Measurements from ENCODE around the gene SMAD6. TPM values are rescaled to one million over a fixed set of nuclear protein-coding genes. Genes with fewer than 3 reads are reported as not detected.

The SMAD6 gene
- total RNA-seq, 1 experiment from 2014 or later, result 58.6 TPM

- TF ChIP-seq CTCF (IDR thresholded peaks at IDR 0.05; ENCODE audit: unreplicated experiment), result no peak
- Mint-ChIP-seq H3K36me3 (ENCODE audit: insufficient read depth, unreplicated experiment) (peaks cover 33% of the 10 kb centered on the region), H3K27ac (ENCODE audit: unreplicated experiment) (peak overlapping the region; percentile 96), H3K27me3 (ENCODE audit: unreplicated experiment) (no peaks in the 10 kb centered on the region), H3K4me3 (ENCODE audit: low read depth, unreplicated experiment) (peak overlapping the region; percentile 53), H3K9me3 (ENCODE audit: low read depth, unreplicated experiment) (no peaks in the 10 kb centered on the region), H3K4me1 (ENCODE audit: low read depth, unreplicated experiment) (peaks cover 98% of the 10 kb centered on the region)
- no peak for DNase-seq
- intact Hi-C loops (cut with micrococcal nuclease; ENCODE audit: unreplicated experiment), result no loop called here
- CTCF ChIA-PET, result interaction anchor here (0.6 to 1.4 kb wide), 5 partner anchors 12 to 104 kb away, joined by 3 to 9 read pairs (median 4); no protein-coding TSS in a partner anchor
- TSS peak; percentile 36 for BruUV-seq (replicated peaks)
Observed at GRCh38 chr15:66764072-66764786, 62.2 kb downstream of the SMAD6 start.

- TF ChIP-seq CTCF (IDR thresholded peaks at IDR 0.05; ENCODE audit: unreplicated experiment), result no peak
- peak overlapping the region; percentile 96 for H3K27ac Mint-ChIP-seq (ENCODE audit: unreplicated experiment)
Observed at GRCh38 chr15:66765478-66766281, 63.6 kb downstream of the SMAD6 start.

GRCh38 chr15:66766282-66767230, 64.5 kb downstream of the SMAD6 start:
- Mint-ChIP-seq H3K36me3 (ENCODE audit: insufficient read depth, unreplicated experiment) (peaks cover 45% of the 10 kb centered on the region), H3K4me1 (ENCODE audit: low read depth, unreplicated experiment) (peaks cover 97% of the 10 kb centered on the region), H3K4me3 (ENCODE audit: low read depth, unreplicated experiment) (peak overlapping the region; percentile 36), H3K27ac (ENCODE audit: unreplicated experiment) (peak overlapping the region; percentile 96), H3K27me3 (ENCODE audit: unreplicated experiment) (no peaks in the 10 kb centered on the region), H3K9me3 (ENCODE audit: low read depth, unreplicated experiment) (no peaks in the 10 kb centered on the region)
- DNase-seq, result no peak
- BruUV-seq (replicated peaks), result no TSS peak
- intact Hi-C loops (cut with micrococcal nuclease; ENCODE audit: unreplicated experiment), result loop anchor here (2.0 kb wide), 2 partner anchors 18 to 60 kb away; no protein-coding TSS in a partner anchor
- CTCF ChIA-PET, result interaction anchor here (0.5 to 1.4 kb wide), 10 partner anchors 14 to 553 kb away, joined by 3 to 11 read pairs (median 3); partner anchors contain the start of gene SMAD6
- TF ChIP-seq CTCF (IDR thresholded peaks at IDR 0.05; ENCODE audit: unreplicated experiment), result no peak

More at GRCh38 chr15:66765478-66766281, 63.6 kb downstream of the SMAD6 start:
- DNase-seq, result peak; percentile 99
- Mint-ChIP-seq H3K27me3 (ENCODE audit: unreplicated experiment) (no peaks in the 10 kb centered on the region), H3K36me3 (ENCODE audit: insufficient read depth, unreplicated experiment) (peaks cover 38% of the 10 kb centered on the region), H3K4me1 (ENCODE audit: low read depth, unreplicated experiment) (peaks cover 97% of the 10 kb centered on the region), H3K9me3 (ENCODE audit: low read depth, unreplicated experiment) (no peaks in the 10 kb centered on the region), H3K4me3 (ENCODE audit: low read depth, unreplicated experiment) (peak overlapping the region; percentile 36)
- CTCF ChIA-PET, result interaction anchor here (0.9 to 1.4 kb wide), 5 partner anchors 13 to 158 kb away, joined by 3 to 11 read pairs (median 6); no protein-coding TSS in a partner anchor
- intact Hi-C loops (cut with micrococcal nuclease; ENCODE audit: unreplicated experiment), result loop anchor here (2.0 kb wide), 2 partner anchors 17 to 59 kb away; no protein-coding TSS in a partner anchor
- BruUV-seq (replicated peaks), result no TSS peak
